Natural killer cell (primary cell): Measurements from ENCODE around the gene NRXN3. TPM values are rescaled to one million over a fixed set of nuclear protein-coding genes. Genes with fewer than 3 reads are reported as not detected.

ENCODE experiments used
- ATAC-seq, 3 donors: fragments of 150-1000 bp in 2 of 3; fragments of 200-7000 bp in 1 of 3; cut with Tn5 transposase; 1 replicate in 1 of 3; 2 replicates in 2 of 3; pipeline ENCODE4 v1.10.0; 2021; ENCODE audit warnings: mild to moderate bottlenecking in 2 of 3, moderate library complexity in 2 of 3
- DNase-seq, 2 donors: peaks; one replicate each; pipeline versions ENCODE4 v3.0.0 to v3.0.0-alpha.2; 2013 to 2021; ENCODE audit warnings: mixed read lengths in 1 of 2
- H3K27ac ChIP-seq: one replicate; pipeline ENCODE4 v1.5.1; 2013; ENCODE audit warnings: mild to moderate bottlenecking, low read length
- H3K27me3 ChIP-seq: one replicate; pipeline ENCODE4 v1.6.1; 2013; ENCODE audit warnings: low read length; ENCODE audit not compliant: control insufficient read depth, insufficient read depth
- H3K36me3 ChIP-seq: one replicate; pipeline ENCODE4 v1.6.1; 2013; ENCODE audit warnings: low read length; ENCODE audit not compliant: control insufficient read depth, insufficient read depth
- H3K4me1 ChIP-seq: one replicate; pipeline ENCODE4 v1.6.1; 2013; ENCODE audit warnings: low read length; ENCODE audit not compliant: control insufficient read depth, insufficient read depth
- H3K4me3 ChIP-seq: one replicate; pipeline ENCODE4 v1.5.1; 2013; ENCODE audit warnings: low read length
- H3K9me3 ChIP-seq: one replicate; pipeline ENCODE4 v1.6.1; 2013; ENCODE audit warnings: low read length; ENCODE audit not compliant: control insufficient read depth, insufficient read depth
- H3K27ac Mint-ChIP-seq, 2 donors: one replicate each; pipeline ENCODE4 v1.8.0; 2022; ENCODE audit warnings: mild to moderate bottlenecking in 2 of 2, mixed read lengths in 2 of 2, moderate library complexity in 1 of 2
- H3K27me3 Mint-ChIP-seq, 2 donors: one replicate each; pipeline ENCODE4 v1.8.0; 2022; ENCODE audit warnings: low read depth in 2 of 2, mixed read lengths in 2 of 2
- H3K36me3 Mint-ChIP-seq: one replicate; pipeline ENCODE4 v1.8.0; 2022; ENCODE audit warnings: mixed read lengths
- H3K4me1 Mint-ChIP-seq, 2 donors: one replicate each; pipeline ENCODE4 v1.8.0; 2022; ENCODE audit warnings: mixed read lengths in 2 of 2
- H3K4me3 Mint-ChIP-seq: one replicate; pipeline ENCODE4 v1.8.0; 2022; ENCODE audit warnings: mild to moderate bottlenecking, moderate library complexity, mixed read lengths
- H3K9me3 Mint-ChIP-seq, 2 donors: one replicate each; pipeline ENCODE4 v1.8.0; 2022; ENCODE audit warnings: mixed read lengths in 2 of 2
- WGBS: methylation state at CpG from one replicate; pipeline ENCODE4 v1.1.7; 2013; ENCODE audit warnings: missing lambda C conversion rate; ENCODE audit not compliant: insufficient coverage; 5-methylcytosine and 5-hydroxymethylcytosine counted together
- intact Hi-C: fragments of 100-400 bp; cut with micrococcal nuclease; formaldehyde crosslinking; loops from one replicate; pipeline ENCODE4 v1.14.2; 2022
- total RNA-seq, 4 donors: library from RNA; stranded (reverse); fragments of 120-200 nt in 1 of 4; gene quantifications; one replicate each; pipeline versions ENCODE4 v1.2.3 to v1.2.4, GENCODE V29; 2013 to 2022
- TF ChIP-seq, protein P1 (sequence below): fragments of 200-600 bp; IDR thresholded peaks from one replicate; pipeline ENCODE4 v1.8.0; 2022; ENCODE audit warnings: antibody characterized with exemption

NRXN3 gene
- total RNA-seq, 3 donors from 2014 or later (not counting 1 experiment from before 2014, with no cell fraction given), result not detected

DNA sequence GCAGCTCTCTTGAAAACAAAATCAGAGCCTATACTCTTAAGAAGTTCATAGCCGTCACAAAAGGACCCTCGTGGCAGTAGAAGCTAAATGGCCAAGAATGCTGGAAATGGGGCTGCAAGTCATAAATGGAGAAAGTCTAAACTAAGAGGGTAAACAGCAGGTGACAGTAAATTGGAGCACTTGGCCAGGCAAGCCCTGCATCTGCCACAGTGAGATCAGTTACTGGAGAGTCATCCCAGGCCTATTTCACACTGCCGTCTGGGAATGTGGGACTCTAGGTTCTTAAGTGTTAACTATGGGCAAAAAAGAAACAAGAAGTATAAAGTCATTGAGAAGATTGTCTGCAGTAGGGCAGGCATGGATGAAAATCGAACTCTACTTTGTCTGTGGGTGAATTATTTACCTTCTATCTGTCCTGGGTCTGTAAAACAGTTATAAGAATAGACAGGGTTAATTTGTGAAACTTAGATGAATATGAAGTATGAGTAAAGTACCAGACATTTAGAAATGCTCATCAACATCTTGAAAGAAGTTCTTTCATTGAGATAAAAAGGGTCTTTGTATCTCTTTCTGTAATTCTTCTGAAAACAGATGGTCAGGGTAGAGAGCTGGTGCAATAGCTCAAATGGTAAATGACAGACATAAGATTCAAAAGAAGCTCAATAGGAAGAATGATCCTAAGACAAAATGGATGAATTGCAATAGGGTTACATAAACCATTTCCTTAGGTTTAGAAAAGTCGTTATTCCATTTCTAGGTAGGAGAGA is 1248.7 kb downstream of the NRXN3 start:
- ATAC-seq, result no peak
- TF ChIP-seq, protein P1, sequence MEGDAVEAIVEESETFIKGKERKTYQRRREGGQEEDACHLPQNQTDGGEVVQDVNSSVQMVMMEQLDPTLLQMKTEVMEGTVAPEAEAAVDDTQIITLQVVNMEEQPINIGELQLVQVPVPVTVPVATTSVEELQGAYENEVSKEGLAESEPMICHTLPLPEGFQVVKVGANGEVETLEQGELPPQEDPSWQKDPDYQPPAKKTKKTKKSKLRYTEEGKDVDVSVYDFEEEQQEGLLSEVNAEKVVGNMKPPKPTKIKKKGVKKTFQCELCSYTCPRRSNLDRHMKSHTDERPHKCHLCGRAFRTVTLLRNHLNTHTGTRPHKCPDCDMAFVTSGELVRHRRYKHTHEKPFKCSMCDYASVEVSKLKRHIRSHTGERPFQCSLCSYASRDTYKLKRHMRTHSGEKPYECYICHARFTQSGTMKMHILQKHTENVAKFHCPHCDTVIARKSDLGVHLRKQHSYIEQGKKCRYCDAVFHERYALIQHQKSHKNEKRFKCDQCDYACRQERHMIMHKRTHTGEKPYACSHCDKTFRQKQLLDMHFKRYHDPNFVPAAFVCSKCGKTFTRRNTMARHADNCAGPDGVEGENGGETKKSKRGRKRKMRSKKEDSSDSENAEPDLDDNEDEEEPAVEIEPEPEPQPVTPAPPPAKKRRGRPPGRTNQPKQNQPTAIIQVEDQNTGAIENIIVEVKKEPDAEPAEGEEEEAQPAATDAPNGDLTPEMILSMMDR, result no peak

DNA sequence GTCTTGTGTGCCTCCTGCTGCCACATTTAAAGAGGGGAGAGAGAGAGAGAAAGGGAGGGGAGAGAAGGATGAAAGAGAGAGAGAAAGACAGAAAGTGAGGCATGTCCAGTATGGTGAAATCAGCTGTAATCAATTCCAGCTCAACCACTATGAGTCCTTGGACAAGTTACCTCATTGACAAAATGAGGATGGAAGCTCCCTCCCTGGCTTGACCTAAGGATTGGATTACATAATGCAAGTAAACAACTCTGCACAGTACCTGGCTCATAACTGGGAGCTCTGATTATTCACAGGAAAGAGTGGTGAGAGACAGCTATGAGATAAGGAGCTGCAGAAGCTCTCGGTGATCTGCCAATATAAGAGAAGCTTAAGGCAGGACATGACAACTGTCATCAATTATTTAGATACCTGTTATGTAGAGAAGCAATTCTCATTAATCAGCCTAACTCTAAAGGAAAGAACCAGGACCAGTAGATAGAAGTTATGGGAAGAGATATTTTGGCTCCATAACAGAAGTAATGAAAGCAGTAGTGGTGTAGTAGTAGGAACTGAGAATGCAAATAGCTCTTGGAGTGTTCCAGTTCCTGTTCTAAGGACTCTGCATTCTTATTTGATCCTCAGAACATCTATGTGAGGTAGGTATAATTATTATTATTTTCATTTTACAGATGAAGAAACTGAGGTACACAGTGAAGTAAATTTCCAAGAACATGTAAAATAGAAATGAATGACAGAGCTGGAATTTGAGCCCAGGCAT is 1249.6 kb downstream of the NRXN3 start:
- intact Hi-C loops, result no loop called here
- Mint-ChIP-seq H3K27ac (no peak overlapping the region), H3K4me1 (no peaks in the 10 kb centered on the region), H3K36me3 (no peaks in the 10 kb centered on the region), H3K4me3 (no peak overlapping the region), H3K27me3 (no peaks in the 10 kb centered on the region), H3K9me3 (peaks cover 3 to 15% of the 10 kb centered on the region in 2 donors)
- 100% methylated on average over 1 of the region's 1 CpG for WGBS
- Histone ChIP-seq H3K27ac (no peak overlapping the region), H3K36me3 (no peaks in the 10 kb centered on the region), H3K4me3 (no peak overlapping the region), H3K27me3 (no peaks in the 10 kb centered on the region), H3K9me3 (no peaks in the 10 kb centered on the region), H3K4me1 (no peaks in the 10 kb centered on the region)
- ATAC-seq (no peak), DNase-seq (no peak)
- TF ChIP-seq, protein P1, result no peak

More for the DNA sequence above, 1248.7 kb downstream of the NRXN3 start:
- Histone ChIP-seq H3K27me3 (no peaks in the 10 kb centered on the region), H3K4me3 (no peak overlapping the region), H3K9me3 (no peaks in the 10 kb centered on the region), H3K4me1 (no peaks in the 10 kb centered on the region), H3K36me3 (no peaks in the 10 kb centered on the region), H3K27ac (no peak overlapping the region)
- Mint-ChIP-seq H3K27me3 (no peaks in the 10 kb centered on the region), H3K36me3 (no peaks in the 10 kb centered on the region), H3K27ac (no peak overlapping the region), H3K4me3 (no peak overlapping the region), H3K9me3 (peaks cover 3 to 15% of the 10 kb centered on the region in 2 donors), H3K4me1 (no peaks in the 10 kb centered on the region)
- DNase-seq, result no peak
- intact Hi-C loops, result no loop called here
- WGBS, result 63% methylated on average over 5 of the region's 5 CpGs

DNA sequence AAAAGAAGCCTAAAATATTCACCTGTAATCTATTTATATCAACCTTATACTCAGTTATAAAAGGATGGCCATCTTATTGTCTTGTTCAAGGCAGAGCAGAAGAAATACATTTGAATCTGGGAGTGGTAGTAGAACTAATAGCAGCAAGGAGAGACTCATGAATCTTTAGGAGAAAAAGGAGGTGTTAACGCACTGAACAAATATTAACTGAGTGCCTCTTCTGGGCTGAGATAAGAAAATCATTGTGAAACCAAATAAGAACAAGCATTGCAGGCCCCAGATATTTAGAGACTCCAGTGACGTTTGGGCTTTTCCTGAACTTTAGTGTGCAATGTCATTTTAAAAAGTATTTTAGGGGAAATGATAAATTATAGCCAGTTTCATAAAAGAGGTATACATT is 1250.6 kb downstream of the NRXN3 start:
- ATAC-seq, result no peak
- no peaks in the 10 kb centered on the region for H3K4me1 ChIP-seq
- Mint-ChIP-seq H3K27me3 (no peaks in the 10 kb centered on the region), H3K4me3 (no peak overlapping the region), H3K9me3 (peaks cover 5 to 16% of the 10 kb centered on the region in 2 donors), H3K4me1 (no peaks in the 10 kb centered on the region), H3K36me3 (no peaks in the 10 kb centered on the region), H3K27ac (no peak overlapping the region)
- H3K4me3 ChIP-seq, result no peak overlapping the region
- 30% methylated on average over 2 of the region's 2 CpGs for WGBS
- no peaks in the 10 kb centered on the region for H3K36me3 ChIP-seq
- no peak for DNase-seq
- TF ChIP-seq, protein P1, result no peak
- H3K27me3 ChIP-seq, result no peaks in the 10 kb centered on the region
- intact Hi-C loops, result no loop called here
- H3K27ac ChIP-seq, result no peak overlapping the region
- no peaks in the 10 kb centered on the region for H3K9me3 ChIP-seq
